Mesothelial cell of epicardium (in vitro differentiated cells): ENCODE measurements around the gene RFXANK. TPM values are rescaled to one million over a fixed set of nuclear protein-coding genes. Genes with fewer than 3 reads are reported as not detected.

Experiments
- DNase-seq, 2 experiments: peaks; one replicate each; pipeline ENCODE4 v3.0.0; 2021; ENCODE audit warnings: low spot score in 2 of 2; ENCODE audit not compliant: unreplicated experiment in 2 of 2
- H3K27ac Mint-ChIP-seq: 2 replicates; pipeline ENCODE4 v1.8.0; 2021; ENCODE audit warnings: mixed read lengths
- H3K27me3 Mint-ChIP-seq: 2 replicates; pipeline ENCODE4 v1.8.0; 2021; ENCODE audit warnings: low read depth, mixed read lengths
- H3K36me3 Mint-ChIP-seq: 2 replicates; pipeline ENCODE4 v1.8.0; 2021; ENCODE audit warnings: mixed read lengths
- H3K4me1 Mint-ChIP-seq: 2 replicates; pipeline ENCODE4 v1.8.0; 2021; ENCODE audit warnings: mixed read lengths
- H3K4me3 Mint-ChIP-seq: 2 replicates; pipeline ENCODE4 v1.8.0; 2021; ENCODE audit warnings: mild to moderate bottlenecking, moderate library complexity, mixed read lengths
- H3K9me3 Mint-ChIP-seq: 2 replicates; pipeline ENCODE4 v1.8.0; 2021; ENCODE audit warnings: mixed read lengths
- total RNA-seq: library from RNA; stranded (reverse); gene quantifications from 3 replicates; pipeline ENCODE4 v1.2.1, GENCODE V29; 2021
- TF ChIP-seq, protein P1 (sequence below): fragments of 200-600 bp; sonication (generic); IDR thresholded peaks from one replicate; pipeline ENCODE4 v1.5.0; 2021; ENCODE audit warnings: antibody characterized with exemption; ENCODE audit not compliant: unreplicated experiment

RFXANK gene
- total RNA-seq, 1 donor from 2014 or later: 93.6 TPM

DNA sequence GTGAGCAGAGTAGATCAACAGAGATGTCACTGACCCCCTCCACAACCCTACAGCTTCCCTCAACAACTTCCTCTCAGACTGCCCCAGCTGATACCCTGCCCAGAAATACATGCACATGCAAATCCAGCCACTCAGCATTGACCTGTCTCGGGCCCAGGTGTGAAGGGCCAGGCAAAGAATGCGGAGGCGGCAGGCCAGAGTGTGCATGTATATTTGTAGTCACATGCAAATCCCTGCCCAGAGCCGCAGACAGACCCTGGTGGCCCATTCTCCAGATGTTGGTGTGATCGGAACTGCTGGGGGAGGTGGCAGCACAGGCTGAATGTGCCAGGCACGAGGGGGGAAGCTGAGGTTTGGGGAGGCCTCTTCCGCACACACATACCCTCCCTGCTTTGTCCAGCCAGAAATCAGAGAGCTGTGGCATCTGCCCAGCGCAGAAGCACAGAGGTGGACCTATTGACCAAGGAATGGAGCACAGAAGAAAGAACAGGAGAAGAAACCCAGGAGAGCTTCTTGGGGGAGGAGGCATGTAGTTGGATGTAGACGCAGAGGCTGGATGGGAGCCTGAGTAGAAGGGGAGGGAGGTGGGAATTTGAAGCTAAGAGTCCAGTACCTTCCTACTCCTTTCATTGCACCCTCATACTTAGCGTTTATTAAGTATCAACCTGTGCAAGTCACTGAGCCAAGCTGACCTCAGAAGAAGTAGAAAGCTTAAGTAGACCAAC is 36.4 kb upstream of the RFXANK start:
- no peaks in the 10 kb centered on the region for H3K4me1 Mint-ChIP-seq
- H3K9me3 Mint-ChIP-seq: peaks cover 5% of the 10 kb centered on the region
- H3K27me3 Mint-ChIP-seq: no peaks in the 10 kb centered on the region
- H3K36me3 Mint-ChIP-seq: peaks cover 13% of the 10 kb centered on the region
- no peak for DNase-seq
- no peak overlapping the region for H3K27ac Mint-ChIP-seq
- H3K4me3 Mint-ChIP-seq: no peak overlapping the region
- TF ChIP-seq, protein P1, sequence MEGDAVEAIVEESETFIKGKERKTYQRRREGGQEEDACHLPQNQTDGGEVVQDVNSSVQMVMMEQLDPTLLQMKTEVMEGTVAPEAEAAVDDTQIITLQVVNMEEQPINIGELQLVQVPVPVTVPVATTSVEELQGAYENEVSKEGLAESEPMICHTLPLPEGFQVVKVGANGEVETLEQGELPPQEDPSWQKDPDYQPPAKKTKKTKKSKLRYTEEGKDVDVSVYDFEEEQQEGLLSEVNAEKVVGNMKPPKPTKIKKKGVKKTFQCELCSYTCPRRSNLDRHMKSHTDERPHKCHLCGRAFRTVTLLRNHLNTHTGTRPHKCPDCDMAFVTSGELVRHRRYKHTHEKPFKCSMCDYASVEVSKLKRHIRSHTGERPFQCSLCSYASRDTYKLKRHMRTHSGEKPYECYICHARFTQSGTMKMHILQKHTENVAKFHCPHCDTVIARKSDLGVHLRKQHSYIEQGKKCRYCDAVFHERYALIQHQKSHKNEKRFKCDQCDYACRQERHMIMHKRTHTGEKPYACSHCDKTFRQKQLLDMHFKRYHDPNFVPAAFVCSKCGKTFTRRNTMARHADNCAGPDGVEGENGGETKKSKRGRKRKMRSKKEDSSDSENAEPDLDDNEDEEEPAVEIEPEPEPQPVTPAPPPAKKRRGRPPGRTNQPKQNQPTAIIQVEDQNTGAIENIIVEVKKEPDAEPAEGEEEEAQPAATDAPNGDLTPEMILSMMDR: no peak

- H3K9me3 Mint-ChIP-seq: peaks cover 9% of the 10 kb centered on the region
- no peaks in the 10 kb centered on the region for H3K4me1 Mint-ChIP-seq
- peaks cover 16% of the 10 kb centered on the region for H3K36me3 Mint-ChIP-seq
- no peak overlapping the region for H3K4me3 Mint-ChIP-seq
- H3K27me3 Mint-ChIP-seq: no peaks in the 10 kb centered on the region
- DNase-seq: no peak
- TF ChIP-seq, protein P1: no peak
- no peak overlapping the region for H3K27ac Mint-ChIP-seq
These were observed 34.2 kb upstream of the RFXANK start for GRCh38 chr19:19157808-19158207.

DNA sequence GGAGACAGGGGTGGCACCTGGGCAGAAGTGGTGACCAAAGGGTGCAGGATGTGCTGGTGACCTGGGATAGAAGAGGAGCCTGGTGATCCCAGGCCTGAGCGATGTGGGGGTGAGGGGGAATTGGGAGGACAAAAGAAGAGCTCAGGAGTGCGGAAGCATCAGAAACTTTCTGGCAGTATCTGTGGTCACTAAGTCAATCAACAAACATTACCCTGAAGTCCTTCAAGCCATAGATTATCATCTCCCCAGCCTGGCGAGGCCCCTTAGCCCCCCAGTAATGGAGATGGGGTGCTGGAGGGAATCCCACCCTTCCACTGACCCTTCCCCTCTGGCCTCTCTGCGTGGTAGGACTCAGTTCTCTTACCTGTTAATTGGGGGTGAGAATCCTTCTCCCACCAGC is 32.5 kb upstream of the RFXANK start:
- peaks cover 16% of the 10 kb centered on the region for H3K36me3 Mint-ChIP-seq
- peaks cover 9% of the 10 kb centered on the region for H3K9me3 Mint-ChIP-seq
- TF ChIP-seq, protein P1: no peak
- DNase-seq: no peak
- H3K27ac Mint-ChIP-seq: no peak overlapping the region
- H3K4me3 Mint-ChIP-seq: no peak overlapping the region
- no peaks in the 10 kb centered on the region for H3K4me1 Mint-ChIP-seq
- no peaks in the 10 kb centered on the region for H3K27me3 Mint-ChIP-seq

GRCh38 chr19:19160461-19161035 is 31.5 kb upstream of the RFXANK start:
- Mint-ChIP-seq H3K4me1 (no peaks in the 10 kb centered on the region), H3K4me3 (no peak overlapping the region), H3K27ac (no peak overlapping the region), H3K27me3 (no peaks in the 10 kb centered on the region), H3K9me3 (peaks cover 9% of the 10 kb centered on the region), H3K36me3 (peaks cover 15% of the 10 kb centered on the region)
- no peak for DNase-seq
- TF ChIP-seq, protein P1: no peak

GRCh38 chr19:19162495-19162894 is 29.6 kb upstream of the RFXANK start:
- Mint-ChIP-seq H3K4me3 (no peak overlapping the region), H3K27me3 (no peaks in the 10 kb centered on the region), H3K4me1 (no peaks in the 10 kb centered on the region), H3K36me3 (peaks cover 3% of the 10 kb centered on the region), H3K27ac (no peak overlapping the region), H3K9me3 (peaks cover 4% of the 10 kb centered on the region)
- no peak for DNase-seq
- TF ChIP-seq, protein P1: no peak
